ENCODE data around the gene FOXO6. TPM values are rescaled to one million over a fixed set of nuclear protein-coding genes. Genes with fewer than 3 reads are reported as not detected.
A peak's percentile ranks its signal among the peaks of the same experiment; 100 is the strongest.

FOXO6 gene
- total RNA-seq, 1 experiment from 2014 or later = 6.1 TPM

DNA sequence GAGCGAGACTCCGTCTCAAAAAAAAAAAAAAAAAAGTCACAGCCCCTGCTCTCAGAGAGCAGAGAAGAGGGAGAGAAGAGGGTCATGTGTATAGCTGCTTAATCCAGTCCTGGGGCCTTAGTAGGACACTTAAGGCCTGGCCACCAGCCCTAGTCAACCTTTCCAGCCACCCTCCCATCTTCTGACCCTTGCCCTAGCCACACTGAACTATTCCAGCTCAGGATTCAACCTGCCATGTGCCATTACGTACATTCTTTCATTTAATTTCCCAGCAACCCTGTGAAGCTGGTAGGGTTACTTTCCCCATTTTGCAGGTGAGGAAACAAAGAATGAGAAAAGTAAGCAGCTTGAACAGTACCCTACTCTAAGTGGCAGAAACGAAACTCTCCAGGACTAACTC lies 9.0 kb downstream of the FOXO6 start:
- peaks cover 4% of the 10 kb centered on the region for H3K36me3 ChIP-seq (ENCODE audit: insufficient read depth, low read length, poor library complexity, severe bottlenecking)
- no TSS peak for BruUV-seq (replicated peaks)
- no peaks in the 10 kb centered on the region for H3K27me3 ChIP-seq (replicated peaks; ENCODE audit: insufficient read depth, low read depth, low read length, poor library complexity)
- TF ChIP-seq, protein P1, sequence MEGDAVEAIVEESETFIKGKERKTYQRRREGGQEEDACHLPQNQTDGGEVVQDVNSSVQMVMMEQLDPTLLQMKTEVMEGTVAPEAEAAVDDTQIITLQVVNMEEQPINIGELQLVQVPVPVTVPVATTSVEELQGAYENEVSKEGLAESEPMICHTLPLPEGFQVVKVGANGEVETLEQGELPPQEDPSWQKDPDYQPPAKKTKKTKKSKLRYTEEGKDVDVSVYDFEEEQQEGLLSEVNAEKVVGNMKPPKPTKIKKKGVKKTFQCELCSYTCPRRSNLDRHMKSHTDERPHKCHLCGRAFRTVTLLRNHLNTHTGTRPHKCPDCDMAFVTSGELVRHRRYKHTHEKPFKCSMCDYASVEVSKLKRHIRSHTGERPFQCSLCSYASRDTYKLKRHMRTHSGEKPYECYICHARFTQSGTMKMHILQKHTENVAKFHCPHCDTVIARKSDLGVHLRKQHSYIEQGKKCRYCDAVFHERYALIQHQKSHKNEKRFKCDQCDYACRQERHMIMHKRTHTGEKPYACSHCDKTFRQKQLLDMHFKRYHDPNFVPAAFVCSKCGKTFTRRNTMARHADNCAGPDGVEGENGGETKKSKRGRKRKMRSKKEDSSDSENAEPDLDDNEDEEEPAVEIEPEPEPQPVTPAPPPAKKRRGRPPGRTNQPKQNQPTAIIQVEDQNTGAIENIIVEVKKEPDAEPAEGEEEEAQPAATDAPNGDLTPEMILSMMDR (conservative IDR thresholded peaks at IDR 0.05; ENCODE audit: low read depth, low read length) = no peak
- TF ChIP-seq EZH2 (IDR thresholded peaks at IDR 0.05; ENCODE audit: borderline replicate concordance, low read depth, low read length, poor library complexity, severe bottlenecking) = no peak
- ChIA-PET POLR2A (ENCODE audit: low non-redundant PET) (no interaction called here), CTCF (no interaction called here)
- DNase-seq (ENCODE audit: low spot score) = no peak
- intact Hi-C loops (cut with micrococcal nuclease; ENCODE audit: unreplicated experiment) = no loop called here
- H3K27ac ChIP-seq (ENCODE audit: low read depth, low read length, poor library complexity, severe bottlenecking) = peak overlapping the region; percentile 23
- H3K4me1 ChIP-seq (ENCODE audit: insufficient read depth, low read length, poor library complexity, severe bottlenecking) = peaks cover 38% of the 10 kb centered on the region
- H3K9me3 ChIP-seq (ENCODE audit: low read depth, low read length, poor library complexity, severe bottlenecking) = no peaks in the 10 kb centered on the region
- no peak overlapping the region for H3K4me3 ChIP-seq (ENCODE audit: low read depth, low read length, poor library complexity, severe bottlenecking)

DNA sequence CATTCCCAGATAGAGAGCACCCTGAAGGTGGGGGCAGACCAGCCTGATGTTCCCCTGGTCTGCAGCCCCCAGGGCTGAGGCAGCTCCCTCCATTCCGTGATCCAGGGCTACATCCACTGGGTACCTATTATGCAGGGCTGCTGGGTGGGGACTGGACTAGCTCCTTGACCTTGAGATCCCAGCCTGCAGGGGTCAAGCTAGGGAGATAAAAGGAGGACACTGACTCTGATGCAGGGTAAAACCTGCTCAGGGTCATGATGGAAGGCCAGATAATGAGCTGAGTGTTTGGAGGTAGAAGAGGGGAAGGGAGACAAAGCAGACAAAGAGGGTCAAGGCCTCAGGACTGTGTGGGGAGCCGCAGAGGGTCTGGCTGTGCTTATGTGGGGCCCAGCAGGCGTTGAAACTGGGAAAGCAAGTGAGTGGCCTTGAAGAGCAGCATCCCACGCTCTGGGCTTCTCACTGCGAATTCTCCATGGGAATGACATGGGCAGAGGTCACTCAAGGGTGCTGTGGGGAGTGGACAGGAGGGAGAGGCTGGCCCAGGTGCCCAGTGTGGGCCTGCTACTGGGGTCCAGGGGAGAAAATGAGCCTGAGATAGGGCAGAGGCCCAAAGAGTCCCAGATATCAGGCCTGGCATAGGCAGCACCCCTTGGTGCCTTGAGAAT lies 9.7 kb downstream of the FOXO6 start:
- POLR2A ChIA-PET (ENCODE audit: low non-redundant PET) = no interaction called here
- no peak for DNase-seq (ENCODE audit: low spot score)
- no peaks in the 10 kb centered on the region for H3K9me3 ChIP-seq (ENCODE audit: low read depth, low read length, poor library complexity, severe bottlenecking)
- no TSS peak for BruUV-seq (replicated peaks)
- H3K36me3 ChIP-seq (ENCODE audit: insufficient read depth, low read length, poor library complexity, severe bottlenecking) = peaks cover 4% of the 10 kb centered on the region
- peaks cover 31% of the 10 kb centered on the region for H3K4me1 ChIP-seq (ENCODE audit: insufficient read depth, low read length, poor library complexity, severe bottlenecking)
- no peak overlapping the region for H3K4me3 ChIP-seq (ENCODE audit: low read depth, low read length, poor library complexity, severe bottlenecking)
- H3K27me3 ChIP-seq (replicated peaks; ENCODE audit: insufficient read depth, low read depth, low read length, poor library complexity) = no peaks in the 10 kb centered on the region
- peak overlapping the region; percentile 71 for H3K27ac ChIP-seq (ENCODE audit: low read depth, low read length, poor library complexity, severe bottlenecking)
- no peak for TF ChIP-seq EZH2 (IDR thresholded peaks at IDR 0.05; ENCODE audit: borderline replicate concordance, low read depth, low read length, poor library complexity, severe bottlenecking)
- TF ChIP-seq, protein P1 (conservative IDR thresholded peaks at IDR 0.05; ENCODE audit: low read depth, low read length) = no peak
- CTCF ChIA-PET = no interaction called here
- intact Hi-C loops (cut with micrococcal nuclease; ENCODE audit: unreplicated experiment) = no loop called here

- H3K4me3 ChIP-seq (ENCODE audit: low read depth, low read length, poor library complexity, severe bottlenecking) = no peak overlapping the region
- BruUV-seq (replicated peaks) = no TSS peak
- intact Hi-C loops (cut with micrococcal nuclease; ENCODE audit: unreplicated experiment) = no loop called here
- no peak for DNase-seq (ENCODE audit: low spot score)
- TF ChIP-seq, protein P1 (conservative IDR thresholded peaks at IDR 0.05; ENCODE audit: low read depth, low read length) = no peak
- TF ChIP-seq EZH2 (IDR thresholded peaks at IDR 0.05; ENCODE audit: borderline replicate concordance, low read depth, low read length, poor library complexity, severe bottlenecking) = no peak
- H3K4me1 ChIP-seq (ENCODE audit: insufficient read depth, low read length, poor library complexity, severe bottlenecking) = peaks cover 26% of the 10 kb centered on the region
- H3K27me3 ChIP-seq (replicated peaks; ENCODE audit: insufficient read depth, low read depth, low read length, poor library complexity) = no peaks in the 10 kb centered on the region
- H3K36me3 ChIP-seq (ENCODE audit: insufficient read depth, low read length, poor library complexity, severe bottlenecking) = peaks cover 4% of the 10 kb centered on the region
- H3K9me3 ChIP-seq (ENCODE audit: low read depth, low read length, poor library complexity, severe bottlenecking) = no peaks in the 10 kb centered on the region
- CTCF ChIA-PET = no interaction called here
- POLR2A ChIA-PET (ENCODE audit: low non-redundant PET) = no interaction called here
- peak overlapping the region; percentile 71 for H3K27ac ChIP-seq (ENCODE audit: low read depth, low read length, poor library complexity, severe bottlenecking)
These were observed 10.7 kb downstream of the FOXO6 start for GRCh38 chr1:41371630-41372599.
